ENCODE data around the gene RNF141.

- TF ChIP-seq CTCF (IDR thresholded peaks at IDR 0.05): no peak
- no peak for TF ChIP-seq POLR2AphosphoS5 (IDR thresholded peaks at IDR 0.05)
Measured at GRCh38 chr11:10484461-10485180, 56.4 kb downstream of the RNF141 start.

Data from sigmoid colon (tissue), 4 donors.